Iris pigment epithelial cell (primary cell): ENCODE results near the gene CTXN2.
A peak's percentile ranks its signal among the peaks of the same experiment; 100 is the strongest.

Experiments used
- DNase-seq: peaks from one replicate; pipeline ENCODE4 v3.0.0-alpha.2; 2011; ENCODE audit warnings: low read depth

CTXN2 gene

DNA sequence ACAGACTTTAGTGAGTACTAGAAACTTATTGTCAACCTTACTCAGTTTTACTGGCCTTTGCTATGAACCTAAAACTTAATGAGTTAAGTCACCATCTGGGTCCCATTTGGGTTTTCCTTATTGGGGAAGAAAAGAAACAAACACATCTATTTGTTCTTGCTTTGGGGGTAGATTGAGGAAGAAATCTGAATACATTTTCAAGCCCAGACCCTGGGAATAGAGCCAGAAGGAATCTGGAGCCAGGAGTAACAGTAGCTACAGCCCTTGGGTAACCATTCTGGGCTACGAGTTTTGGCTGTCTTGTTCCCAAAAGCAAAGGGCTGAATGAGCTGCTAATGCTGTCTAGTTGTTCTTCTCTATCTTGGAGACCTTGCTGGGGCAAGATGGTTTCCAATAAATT lies 31.2 kb downstream of the CTXN2 start:
- no peak for DNase-seq

DNA sequence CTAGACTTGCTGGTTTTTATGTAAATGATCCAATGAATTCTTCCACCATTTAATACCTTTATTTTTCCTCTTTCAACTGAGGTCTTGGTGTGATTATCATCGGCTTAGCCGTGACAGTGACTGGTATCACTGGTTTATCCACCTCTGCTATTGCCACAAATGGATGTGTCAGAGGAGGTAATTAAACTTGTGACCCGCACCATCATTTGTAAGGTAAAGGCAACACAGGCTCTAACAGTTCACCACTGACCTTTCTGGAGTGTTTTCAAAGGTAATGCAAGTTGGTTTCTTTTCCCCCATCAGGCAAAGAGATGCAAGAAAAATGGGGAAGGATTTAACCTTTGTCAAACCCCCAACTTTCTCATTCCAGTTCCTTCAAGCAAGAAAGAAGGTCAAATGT lies 34.3 kb downstream of the CTXN2 start:
- no peak for DNase-seq

DNA sequence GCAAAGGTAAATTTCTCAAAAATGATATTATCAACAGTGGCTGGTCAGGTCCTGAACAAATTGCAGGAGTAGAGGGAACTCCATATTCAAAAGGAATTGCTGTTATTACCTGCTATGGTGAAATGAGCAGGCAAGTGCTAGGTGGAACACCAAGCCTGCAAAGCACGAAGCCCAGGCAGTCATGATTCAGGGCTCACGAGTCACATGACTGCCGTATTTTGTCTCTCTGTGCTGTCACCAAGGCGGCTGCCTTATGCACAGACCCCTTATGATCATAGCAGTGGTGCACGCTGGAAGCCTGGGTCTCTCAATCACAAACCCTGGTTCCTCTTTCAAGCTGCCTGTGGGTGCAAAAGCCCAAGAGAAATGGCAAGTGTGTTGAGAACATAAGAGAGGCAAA lies 39.0 kb downstream of the CTXN2 start:
- no peak for DNase-seq

DNA sequence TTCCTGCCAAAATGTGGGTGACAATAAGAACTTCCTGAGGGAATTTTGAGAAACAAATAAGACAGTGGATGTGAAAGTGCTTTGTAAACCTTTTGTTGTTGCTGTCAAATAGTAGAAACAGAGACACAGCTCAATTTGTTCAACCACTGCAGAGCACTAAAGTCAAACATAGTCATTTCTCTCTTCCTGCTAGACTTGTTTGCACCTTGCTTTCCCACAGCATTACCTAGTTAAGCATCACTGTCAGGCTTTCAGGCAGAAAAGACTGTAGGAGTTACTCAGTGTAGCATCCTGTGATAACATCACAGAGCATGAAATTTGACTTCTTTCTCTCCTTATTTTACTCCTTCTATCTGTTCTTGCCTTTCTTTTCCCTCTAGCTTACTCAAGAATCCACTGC lies 41.8 kb downstream of the CTXN2 start:
- no peak for DNase-seq

DNA sequence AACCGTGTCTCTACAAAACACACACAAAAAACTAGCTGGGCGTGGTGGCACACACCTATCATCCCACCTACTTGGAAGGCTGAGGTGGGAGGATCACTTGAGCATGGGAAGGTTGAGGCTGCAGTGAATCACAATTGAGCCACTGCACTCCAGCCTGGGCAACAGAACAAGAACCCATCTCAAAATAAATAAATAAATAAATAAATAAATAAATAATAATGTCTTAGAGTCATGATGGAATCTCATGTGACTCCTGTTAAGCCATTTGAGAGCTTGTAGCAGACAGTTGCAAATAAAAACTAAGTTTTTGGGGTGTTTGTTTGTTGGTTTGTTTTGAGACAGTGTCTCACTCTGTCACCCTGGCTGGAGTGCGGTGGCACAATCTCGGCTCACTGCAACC lies 47.9 kb downstream of the CTXN2 start:
- no peak for DNase-seq

DNA sequence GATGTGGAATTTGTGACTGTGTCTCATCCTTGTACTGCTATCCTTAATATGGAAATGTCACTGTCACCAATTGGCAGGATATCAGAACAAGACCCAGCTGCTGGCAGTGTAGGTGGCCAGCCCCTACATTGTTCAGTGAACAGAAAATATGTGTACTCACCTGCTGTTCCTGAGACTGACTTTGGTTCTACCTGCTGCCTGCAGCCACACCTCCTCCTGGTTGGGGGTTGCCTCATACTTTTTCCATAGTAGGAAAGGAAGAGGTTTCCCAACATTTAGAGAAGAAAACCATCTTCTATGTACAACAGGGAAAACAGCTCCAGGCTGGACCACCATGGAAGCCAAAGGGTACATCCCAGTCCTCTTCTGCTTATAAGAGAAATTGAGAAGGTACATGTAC lies 50.5 kb downstream of the CTXN2 start:
- no peak for DNase-seq

DNA sequence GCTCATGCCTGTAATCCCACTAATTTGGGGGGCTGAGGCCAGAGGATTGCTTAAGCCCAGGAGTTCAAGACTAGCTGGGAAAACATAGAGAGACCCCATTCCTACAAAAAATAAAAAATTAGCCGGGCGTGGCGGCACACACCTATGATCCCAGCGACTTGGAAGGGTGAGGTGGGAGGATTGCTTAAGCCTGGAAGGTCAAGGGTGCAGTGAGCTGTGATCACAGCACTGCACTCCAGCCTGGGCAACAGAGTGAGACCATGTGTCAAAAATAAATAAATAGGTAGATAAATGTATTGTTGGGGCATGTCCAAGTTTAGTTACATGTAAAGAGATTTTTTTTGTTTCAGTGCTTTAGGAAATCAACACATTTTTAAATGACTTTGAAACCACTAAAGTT lies 51.1 kb downstream of the CTXN2 start:
- DNase-seq = no peak

DNA sequence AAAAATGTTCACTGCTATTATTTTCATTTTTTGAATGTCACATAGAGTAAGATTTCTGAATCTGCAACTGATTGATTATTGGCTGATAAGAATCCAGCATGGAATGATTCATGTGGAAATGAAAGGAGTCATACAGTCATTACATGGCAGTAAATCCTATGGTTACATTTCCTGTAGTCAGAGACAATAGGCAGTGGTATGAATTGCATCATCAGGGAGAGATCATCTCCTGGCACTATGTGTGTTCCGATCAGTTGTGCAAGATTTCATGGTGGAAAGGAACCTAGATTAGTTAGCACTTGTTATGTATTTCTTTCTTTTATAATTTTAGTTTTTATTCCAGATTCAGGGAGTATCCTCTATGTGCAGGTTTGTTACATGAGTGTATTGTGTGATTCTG lies 53.5 kb downstream of the CTXN2 start:
- peak; percentile 66 for DNase-seq

DNA sequence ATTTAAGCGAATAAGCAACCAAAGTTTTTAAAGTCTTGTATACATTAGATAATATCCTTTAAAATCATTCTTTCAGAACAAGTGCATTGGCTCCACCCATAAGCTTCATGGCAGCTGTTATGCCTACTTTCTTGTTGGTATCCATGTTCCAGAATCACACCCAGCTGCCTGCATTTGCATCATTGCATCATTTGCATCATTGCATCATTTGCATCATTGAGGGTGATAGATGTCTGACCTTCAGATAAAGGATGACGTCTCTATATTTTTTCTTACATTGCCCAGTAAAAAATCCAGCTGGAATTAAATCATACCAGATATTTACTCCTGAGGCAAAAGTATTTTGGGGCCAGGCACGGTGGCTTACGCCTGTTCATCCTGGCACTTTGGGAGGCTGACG lies 56.9 kb downstream of the CTXN2 start:
- no peak for DNase-seq

DNA sequence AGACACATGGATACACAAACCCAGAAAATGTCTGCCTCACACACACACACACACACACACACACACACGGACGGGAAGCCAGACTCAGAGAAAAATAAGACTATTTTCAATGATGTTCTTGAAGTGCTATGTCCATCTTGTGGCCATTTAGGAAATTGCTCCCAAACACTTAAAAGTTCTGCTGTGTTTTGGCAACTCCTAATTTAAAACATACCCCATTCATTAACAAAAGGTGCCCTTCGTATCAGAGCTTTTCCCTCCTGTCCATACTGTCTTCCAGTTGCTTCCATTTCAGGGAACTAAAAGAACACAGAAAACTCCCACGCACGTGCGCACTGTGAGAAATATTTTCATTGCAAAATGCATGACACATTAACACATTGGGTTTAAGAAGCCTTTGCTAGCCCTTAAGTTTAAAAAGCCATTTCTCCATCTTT lies 59.2 kb downstream of the CTXN2 start:
- peak; percentile 87 for DNase-seq

DNA sequence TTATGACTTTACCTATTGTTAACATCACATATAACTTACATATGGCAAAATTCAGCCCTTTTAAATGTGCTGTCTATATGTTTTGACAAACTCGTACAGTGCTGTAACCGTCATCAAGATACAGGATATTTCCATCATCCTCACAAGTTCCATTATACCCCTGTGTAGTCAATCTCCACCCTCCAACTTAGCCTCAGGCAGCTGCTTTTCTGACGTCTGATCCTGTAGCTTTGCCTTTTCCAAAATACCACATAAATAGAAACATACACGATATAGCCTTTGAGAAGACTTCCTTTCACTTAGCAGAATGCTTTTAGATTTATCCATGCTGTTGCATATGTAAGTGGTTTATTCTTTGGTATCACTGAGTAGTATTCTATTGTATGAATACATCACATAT lies 61.7 kb downstream of the CTXN2 start:
- DNase-seq = no peak
